ENCODE data around the gene THEMIS.

DNA sequence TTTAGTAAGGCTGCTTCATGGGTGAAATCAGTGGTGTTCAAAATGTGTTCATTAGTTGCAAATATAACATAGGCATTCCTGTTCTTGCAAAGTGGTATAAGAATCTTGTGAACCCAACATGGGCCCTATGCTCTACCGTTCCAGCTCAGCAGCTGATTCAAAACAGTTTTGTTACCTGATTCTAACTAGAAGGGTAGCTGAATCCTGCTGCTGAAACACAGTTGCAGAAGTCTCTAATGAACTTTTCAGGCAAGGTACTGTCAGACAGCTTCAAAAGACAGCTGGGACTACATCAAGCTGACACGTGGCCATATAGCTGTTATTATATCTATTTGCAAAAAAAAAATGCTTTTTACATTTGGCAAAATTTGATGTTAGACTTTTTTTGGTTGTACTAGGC, 22.7 kb downstream of the THEMIS start:
- TF ChIP-seq, protein P1, sequence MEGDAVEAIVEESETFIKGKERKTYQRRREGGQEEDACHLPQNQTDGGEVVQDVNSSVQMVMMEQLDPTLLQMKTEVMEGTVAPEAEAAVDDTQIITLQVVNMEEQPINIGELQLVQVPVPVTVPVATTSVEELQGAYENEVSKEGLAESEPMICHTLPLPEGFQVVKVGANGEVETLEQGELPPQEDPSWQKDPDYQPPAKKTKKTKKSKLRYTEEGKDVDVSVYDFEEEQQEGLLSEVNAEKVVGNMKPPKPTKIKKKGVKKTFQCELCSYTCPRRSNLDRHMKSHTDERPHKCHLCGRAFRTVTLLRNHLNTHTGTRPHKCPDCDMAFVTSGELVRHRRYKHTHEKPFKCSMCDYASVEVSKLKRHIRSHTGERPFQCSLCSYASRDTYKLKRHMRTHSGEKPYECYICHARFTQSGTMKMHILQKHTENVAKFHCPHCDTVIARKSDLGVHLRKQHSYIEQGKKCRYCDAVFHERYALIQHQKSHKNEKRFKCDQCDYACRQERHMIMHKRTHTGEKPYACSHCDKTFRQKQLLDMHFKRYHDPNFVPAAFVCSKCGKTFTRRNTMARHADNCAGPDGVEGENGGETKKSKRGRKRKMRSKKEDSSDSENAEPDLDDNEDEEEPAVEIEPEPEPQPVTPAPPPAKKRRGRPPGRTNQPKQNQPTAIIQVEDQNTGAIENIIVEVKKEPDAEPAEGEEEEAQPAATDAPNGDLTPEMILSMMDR (IDR thresholded peaks at IDR 0.05): no peak
- no peak for TF ChIP-seq POLR2A (IDR thresholded peaks at IDR 0.05)
